ENCODE results near the gene ZNF669.
"Not testable (repeated sequence)": the region's sequence is repeated elsewhere in the genome, so short reads cannot be mapped to it uniquely, and the experiment has no call there.

The ZNF669 gene

GRCh38 chr1:247103859-247104591 lies at the start of gene ZNF669:
Gene ZNF669, minus strand, starts transcription at chr1:247104356. Its CDS starts 157 bp downstream, at chr1:247104199.
- peaks cover 20% of the 10 kb centered on the region for H3K27me3 Mint-ChIP-seq
- peaks cover 6% of the 10 kb centered on the region for H3K4me1 Mint-ChIP-seq
- H3K4me3 Mint-ChIP-seq: peak within 1 kb of the TSS; percentile 98
- H3K9me3 Mint-ChIP-seq: peaks cover 9% of the 10 kb centered on the region
- peak; percentile 100 for ATAC-seq
- H3K36me3 Mint-ChIP-seq: peaks cover 33% of the 10 kb centered on the region
- H3K27ac Mint-ChIP-seq: peak within 1 kb of the TSS; percentile 96

GRCh38 chr1:247147781-247148180 lies 43.6 kb upstream of the ZNF669 start:
- H3K4me3 Mint-ChIP-seq: no peak overlapping the region
- H3K36me3 Mint-ChIP-seq: peaks cover 70% of the 10 kb centered on the region
- H3K27ac Mint-ChIP-seq: no peak overlapping the region
- ATAC-seq: no peak
- H3K27me3 Mint-ChIP-seq: no peaks in the 10 kb centered on the region
- H3K9me3 Mint-ChIP-seq: peaks cover 22% of the 10 kb centered on the region
- H3K4me1 Mint-ChIP-seq: no peaks in the 10 kb centered on the region

- not testable (repeated sequence) for ATAC-seq, H3K4me3 Mint-ChIP-seq, H3K4me1 Mint-ChIP-seq, H3K27ac Mint-ChIP-seq, H3K27me3 Mint-ChIP-seq
- peaks cover 19% of the 10 kb centered on the region for H3K9me3 Mint-ChIP-seq
- H3K36me3 Mint-ChIP-seq: peaks cover 71% of the 10 kb centered on the region
Observed at GRCh38 chr1:247147120-247147519, 43.0 kb upstream of the ZNF669 start.

- no peak overlapping the region for H3K4me3 Mint-ChIP-seq
- no peaks in the 10 kb centered on the region for H3K4me1 Mint-ChIP-seq
- H3K9me3 Mint-ChIP-seq: peaks cover 19% of the 10 kb centered on the region
- H3K36me3 Mint-ChIP-seq: peaks cover 74% of the 10 kb centered on the region
- no peak overlapping the region for H3K27ac Mint-ChIP-seq
- no peak for ATAC-seq
- H3K27me3 Mint-ChIP-seq: no peaks in the 10 kb centered on the region
Observed at GRCh38 chr1:247146671-247147070, 42.5 kb upstream of the ZNF669 start.

- ATAC-seq: no peak
- Mint-ChIP-seq H3K27me3 (no peaks in the 10 kb centered on the region), H3K9me3 (peaks cover 24% of the 10 kb centered on the region), H3K4me1 (no peaks in the 10 kb centered on the region), H3K4me3 (no peak overlapping the region), H3K36me3 (peaks cover 76% of the 10 kb centered on the region), H3K27ac (no peak overlapping the region)
Observed at GRCh38 chr1:247145279-247145678, 41.1 kb upstream of the ZNF669 start.

- Mint-ChIP-seq H3K36me3 (peaks cover 82% of the 10 kb centered on the region), H3K9me3 (peaks cover 46% of the 10 kb centered on the region)
- H3K4me3 Mint-ChIP-seq, ATAC-seq, H3K4me1 Mint-ChIP-seq, H3K27ac Mint-ChIP-seq, H3K27me3 Mint-ChIP-seq: not testable (repeated sequence)
Observed at GRCh38 chr1:247139557-247139956, 35.4 kb upstream of the ZNF669 start.

- no peak overlapping the region for H3K4me3 Mint-ChIP-seq
- H3K27ac Mint-ChIP-seq: no peak overlapping the region
- H3K36me3 Mint-ChIP-seq: peaks cover 58% of the 10 kb centered on the region
- no peak for ATAC-seq
- peaks cover 27% of the 10 kb centered on the region for H3K9me3 Mint-ChIP-seq
- peaks cover 13% of the 10 kb centered on the region for H3K4me1 Mint-ChIP-seq
- no peaks in the 10 kb centered on the region for H3K27me3 Mint-ChIP-seq
Observed at GRCh38 chr1:247131236-247131635, 27.1 kb upstream of the ZNF669 start.

GRCh38 chr1:247127519-247128282 lies 23.5 kb upstream of the ZNF669 start:
- Mint-ChIP-seq H3K4me3 (peak overlapping the region; percentile 90), H3K4me1 (peaks cover 13% of the 10 kb centered on the region), H3K27ac (peak overlapping the region; percentile 73), H3K36me3 (peaks cover 24% of the 10 kb centered on the region)
- not testable (repeated sequence) for H3K27me3 Mint-ChIP-seq, H3K9me3 Mint-ChIP-seq, ATAC-seq

GRCh38 chr1:247126601-247127000 lies 22.4 kb upstream of the ZNF669 start:
- not testable (repeated sequence) for H3K4me3 Mint-ChIP-seq, H3K27me3 Mint-ChIP-seq, H3K9me3 Mint-ChIP-seq, H3K27ac Mint-ChIP-seq
- peak; percentile 79 for ATAC-seq
- peaks cover 13% of the 10 kb centered on the region for H3K4me1 Mint-ChIP-seq
- peaks cover 13% of the 10 kb centered on the region for H3K36me3 Mint-ChIP-seq

GRCh38 chr1:247126166-247126565 lies 22.0 kb upstream of the ZNF669 start:
- H3K36me3 Mint-ChIP-seq, H3K9me3 Mint-ChIP-seq, H3K27ac Mint-ChIP-seq, H3K4me3 Mint-ChIP-seq, H3K27me3 Mint-ChIP-seq: not testable (repeated sequence)
- H3K4me1 Mint-ChIP-seq: peaks cover 13% of the 10 kb centered on the region
- peak; percentile 100 for ATAC-seq

GRCh38 chr1:247121382-247121781 lies 17.2 kb upstream of the ZNF669 start:
- ATAC-seq: no peak
- H3K27ac Mint-ChIP-seq: no peak overlapping the region
- no peaks in the 10 kb centered on the region for H3K36me3 Mint-ChIP-seq
- no peak overlapping the region for H3K4me3 Mint-ChIP-seq
- no peaks in the 10 kb centered on the region for H3K4me1 Mint-ChIP-seq
- H3K27me3 Mint-ChIP-seq: no peaks in the 10 kb centered on the region
- peaks cover 6% of the 10 kb centered on the region for H3K9me3 Mint-ChIP-seq

GRCh38 chr1:247120408-247120668 lies 16.2 kb upstream of the ZNF669 start:
- not testable (repeated sequence) for H3K36me3 Mint-ChIP-seq, H3K27ac Mint-ChIP-seq, H3K27me3 Mint-ChIP-seq, H3K9me3 Mint-ChIP-seq, H3K4me3 Mint-ChIP-seq, H3K4me1 Mint-ChIP-seq, ATAC-seq

GRCh38 chr1:247119600-247120407 lies 15.6 kb upstream of the ZNF669 start:
- H3K27me3 Mint-ChIP-seq: peaks cover under 1% of the 10 kb centered on the region
- ATAC-seq: peak; percentile 50
- H3K36me3 Mint-ChIP-seq: no peaks in the 10 kb centered on the region
- no peak overlapping the region for H3K27ac Mint-ChIP-seq
- H3K9me3 Mint-ChIP-seq: peaks cover 6% of the 10 kb centered on the region
- no peak overlapping the region for H3K4me3 Mint-ChIP-seq
- H3K4me1 Mint-ChIP-seq: no peaks in the 10 kb centered on the region

GRCh38 chr1:247118946-247119446 lies 14.8 kb upstream of the ZNF669 start:
- no peaks in the 10 kb centered on the region for H3K36me3 Mint-ChIP-seq
- ATAC-seq: peak; percentile 14
- H3K27me3 Mint-ChIP-seq: peaks cover 9% of the 10 kb centered on the region
- H3K4me3 Mint-ChIP-seq: no peak overlapping the region
- peaks cover 3% of the 10 kb centered on the region for H3K9me3 Mint-ChIP-seq
- H3K27ac Mint-ChIP-seq: no peak overlapping the region
- H3K4me1 Mint-ChIP-seq: no peaks in the 10 kb centered on the region

- H3K4me1 Mint-ChIP-seq: peaks cover 6% of the 10 kb centered on the region
- H3K27ac Mint-ChIP-seq: no peak overlapping the region
- H3K27me3 Mint-ChIP-seq: peaks cover 31% of the 10 kb centered on the region
- H3K36me3 Mint-ChIP-seq: no peaks in the 10 kb centered on the region
- no peaks in the 10 kb centered on the region for H3K9me3 Mint-ChIP-seq
- H3K4me3 Mint-ChIP-seq: no peak overlapping the region
- no peak for ATAC-seq
Observed at GRCh38 chr1:247115545-247115944, 11.4 kb upstream of the ZNF669 start.

All from stimulated activated memory B cell treated with anti-CD40 and anti-IgM and Interleukin-4, amounts not matched to agents 10 μg/mL and 1 μg/mL and 100 μg/mL, for 72 hours (primary cell).